HG03095 (cell line): ENCODE measurements around the gene FBXL16.
"Not testable (repeated sequence)": the region's sequence is repeated elsewhere in the genome, so short reads cannot be mapped to it uniquely, and the experiment has no call there.

Experiments
- ATAC-seq: cut with Tn5 transposase; IDR thresholded peaks from one replicate; pipeline ENCODE4 v1.9.1; 2021; ENCODE audit warnings: moderate library complexity; ENCODE audit not compliant: unreplicated experiment

FBXL16 gene

GRCh38 chr16:705431-706188 lies at the start of gene FBXL16:
Gene FBXL16 (minus strand): TSS chr16:705801. CDS start chr16:697405, 8,396 bp downstream.
- ATAC-seq, result no peak

DNA sequence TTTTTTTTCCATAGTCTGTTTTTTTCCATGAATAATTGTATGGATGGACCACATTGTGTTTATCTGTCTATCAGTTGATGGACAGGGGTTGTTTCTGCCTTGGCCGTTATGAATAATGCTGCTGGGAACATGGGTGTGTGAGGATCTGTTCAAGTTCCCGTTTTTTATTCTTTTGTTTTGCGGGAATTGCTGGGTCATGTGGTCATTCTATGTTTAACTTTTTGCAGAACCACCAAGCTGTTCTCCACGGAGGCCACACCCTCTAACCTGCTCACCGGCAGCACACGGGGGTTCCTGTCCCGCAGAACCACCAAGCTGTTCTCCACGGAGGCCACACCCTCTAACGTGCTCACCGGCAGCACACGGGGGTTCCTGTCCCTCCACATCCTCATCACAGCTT lies 49.1 kb upstream of the FBXL16 start:
- ATAC-seq, result no peak

DNA sequence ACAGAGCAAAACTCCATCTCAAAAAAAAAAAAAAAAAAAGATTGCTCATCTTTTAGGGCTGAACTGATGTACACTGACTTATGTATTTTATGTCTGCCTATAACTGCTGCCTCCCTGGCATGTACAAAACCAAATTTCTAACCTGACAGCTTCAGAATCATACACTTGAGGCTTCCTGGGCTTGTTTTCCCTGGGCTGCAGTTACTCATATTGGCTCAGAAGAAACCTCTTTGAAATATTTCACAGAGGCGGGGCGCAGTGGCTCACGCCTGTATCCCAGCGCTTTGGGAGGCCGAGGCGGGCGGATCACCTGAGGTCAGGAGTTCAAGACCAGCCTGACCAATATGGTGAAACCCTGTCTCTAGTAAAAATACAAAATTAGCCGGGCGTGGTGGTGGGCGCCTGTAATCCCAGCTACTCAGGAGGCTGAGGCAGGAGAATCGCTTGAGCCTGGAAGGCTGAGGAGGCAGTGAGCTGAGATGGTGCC lies 48.6 kb upstream of the FBXL16 start:
- ATAC-seq, result not testable (repeated sequence)

- ATAC-seq, result no peak
Measured at GRCh38 chr16:752007-752312, 46.4 kb upstream of the FBXL16 start.

- ATAC-seq, result no peak
Measured at GRCh38 chr16:751152-752006, 45.8 kb upstream of the FBXL16 start.

DNA sequence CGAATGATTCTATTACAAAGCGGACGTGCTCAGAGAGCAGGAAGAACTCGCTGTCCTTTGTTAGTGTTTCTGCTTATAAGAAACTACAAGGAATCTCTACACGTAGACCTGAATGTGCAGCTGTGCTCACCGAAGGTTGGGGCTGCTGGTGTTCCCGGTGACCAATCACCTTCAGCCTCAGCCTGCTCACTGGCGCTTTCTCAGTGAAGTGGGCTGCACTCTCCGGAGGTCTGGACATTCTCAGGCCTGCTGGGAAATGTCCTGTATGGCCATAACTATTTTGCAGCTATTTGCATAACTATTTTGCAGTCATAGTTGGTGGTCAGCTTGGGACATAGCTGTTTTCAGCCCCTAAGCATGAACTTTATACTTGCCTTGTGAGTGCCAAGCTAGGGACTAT lies 44.9 kb upstream of the FBXL16 start:
- no peak for ATAC-seq

DNA sequence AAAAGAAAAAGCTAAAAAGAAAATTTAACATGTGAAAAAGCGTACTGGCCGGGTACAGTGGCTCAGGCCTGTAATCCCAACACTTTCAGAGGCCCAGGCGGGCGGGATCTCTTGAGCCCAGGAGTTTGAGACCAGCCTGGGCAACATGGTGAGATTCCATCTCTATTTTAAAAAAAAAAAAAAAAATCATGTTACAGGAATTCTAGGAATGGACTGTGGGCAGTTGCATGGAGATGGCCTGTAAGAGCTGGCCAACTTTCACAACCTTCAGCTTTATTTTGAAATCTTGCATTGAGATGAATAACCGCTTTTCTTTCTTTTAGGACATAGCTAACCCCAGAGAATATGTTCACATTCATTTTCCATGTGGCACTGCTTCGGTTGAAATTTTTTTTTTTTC lies 43.4 kb upstream of the FBXL16 start:
- no peak for ATAC-seq

GRCh38 chr16:747978-748746 lies 42.6 kb upstream of the FBXL16 start:
- no peak for ATAC-seq

DNA sequence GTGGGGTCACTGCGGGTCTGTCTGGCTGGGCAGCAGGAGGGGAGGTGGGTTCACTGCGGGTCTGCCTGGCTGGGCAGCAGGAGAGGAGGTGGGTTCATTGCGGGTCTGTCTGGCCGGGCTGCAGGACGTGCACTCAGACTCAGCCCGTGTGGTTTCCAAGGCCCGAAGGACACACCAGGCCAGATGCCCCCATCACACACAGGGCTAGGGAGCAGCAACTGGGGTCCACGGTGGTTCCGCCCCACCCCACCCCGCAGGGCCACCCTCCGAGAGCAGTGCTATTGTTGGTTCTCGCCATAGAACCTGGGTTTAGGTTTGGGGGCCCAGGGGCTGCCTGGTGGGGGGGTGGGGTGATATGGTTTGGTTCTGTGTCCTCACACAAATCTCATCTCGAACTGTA lies 41.0 kb upstream of the FBXL16 start:
- ATAC-seq, result no peak

- ATAC-seq, result no peak
Measured at GRCh38 chr16:745739-746138, 40.1 kb upstream of the FBXL16 start.

DNA sequence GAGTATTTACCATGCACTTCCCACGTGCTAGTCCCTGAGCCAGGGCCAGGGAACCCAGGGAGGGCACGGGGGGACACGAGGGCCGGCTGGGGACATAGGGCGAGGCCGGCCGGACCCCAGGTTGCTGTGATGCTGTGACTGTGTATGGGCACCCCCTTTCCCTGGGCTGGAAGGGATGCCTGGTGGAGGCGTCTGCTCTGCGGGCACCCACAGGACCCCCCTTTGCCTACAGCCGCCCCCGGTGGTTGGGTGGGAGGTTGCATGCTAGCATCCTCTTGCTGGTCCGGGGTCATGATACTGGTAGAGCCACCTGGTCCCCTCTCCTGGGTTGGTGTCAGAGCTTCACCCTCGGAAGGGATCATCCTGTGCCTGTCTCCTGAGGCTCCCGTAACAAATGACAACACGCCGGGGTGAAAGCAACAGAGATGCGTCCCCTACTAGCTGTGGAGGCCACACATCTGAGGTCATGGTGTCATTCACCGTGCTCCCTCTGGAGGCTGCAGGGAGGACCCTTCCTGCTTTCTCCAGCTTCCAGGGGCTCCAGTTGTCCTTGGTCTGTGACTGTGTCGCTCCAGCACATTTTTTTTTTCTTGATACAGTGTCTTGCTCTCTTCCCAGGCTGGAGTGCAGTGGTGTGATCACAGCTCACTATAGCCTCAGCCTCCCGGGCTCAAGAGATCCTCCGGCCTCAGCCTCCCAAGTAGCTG lies 38.3 kb upstream of the FBXL16 start:
- ATAC-seq, result no peak

- ATAC-seq, result not testable (repeated sequence)
Measured at GRCh38 chr16:742894-743293, 37.3 kb upstream of the FBXL16 start.

DNA sequence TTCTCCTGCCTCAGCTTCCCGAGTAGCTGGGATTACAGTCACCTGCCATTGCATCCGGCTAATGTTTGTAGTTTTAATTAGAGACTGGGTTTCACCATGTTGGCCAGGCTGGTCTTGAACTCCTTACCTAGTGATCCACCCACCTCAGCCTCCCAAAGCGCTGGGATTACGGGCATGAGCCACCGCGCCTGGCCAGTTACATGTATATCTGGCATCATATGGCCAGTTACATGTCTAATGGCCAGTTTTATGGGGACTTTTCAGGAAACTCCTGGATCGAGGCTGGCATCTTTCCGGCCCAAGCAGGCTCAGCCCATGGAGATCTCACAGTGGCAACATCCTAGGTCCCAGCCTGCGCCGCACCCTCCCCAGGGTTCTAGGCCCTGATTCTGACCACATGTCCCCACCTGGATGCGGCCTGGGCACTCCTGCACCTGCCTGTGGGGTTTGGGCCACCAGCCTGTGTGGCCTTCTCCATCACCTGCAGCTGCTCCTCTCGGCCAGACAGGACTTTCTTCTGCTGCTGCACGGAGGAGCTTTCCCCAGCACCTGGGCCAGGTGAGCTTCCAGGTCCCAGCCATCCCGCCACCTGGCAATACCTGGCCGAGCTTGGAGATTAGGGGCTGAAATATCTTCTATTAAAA lies 36.5 kb upstream of the FBXL16 start:
- no peak for ATAC-seq

DNA sequence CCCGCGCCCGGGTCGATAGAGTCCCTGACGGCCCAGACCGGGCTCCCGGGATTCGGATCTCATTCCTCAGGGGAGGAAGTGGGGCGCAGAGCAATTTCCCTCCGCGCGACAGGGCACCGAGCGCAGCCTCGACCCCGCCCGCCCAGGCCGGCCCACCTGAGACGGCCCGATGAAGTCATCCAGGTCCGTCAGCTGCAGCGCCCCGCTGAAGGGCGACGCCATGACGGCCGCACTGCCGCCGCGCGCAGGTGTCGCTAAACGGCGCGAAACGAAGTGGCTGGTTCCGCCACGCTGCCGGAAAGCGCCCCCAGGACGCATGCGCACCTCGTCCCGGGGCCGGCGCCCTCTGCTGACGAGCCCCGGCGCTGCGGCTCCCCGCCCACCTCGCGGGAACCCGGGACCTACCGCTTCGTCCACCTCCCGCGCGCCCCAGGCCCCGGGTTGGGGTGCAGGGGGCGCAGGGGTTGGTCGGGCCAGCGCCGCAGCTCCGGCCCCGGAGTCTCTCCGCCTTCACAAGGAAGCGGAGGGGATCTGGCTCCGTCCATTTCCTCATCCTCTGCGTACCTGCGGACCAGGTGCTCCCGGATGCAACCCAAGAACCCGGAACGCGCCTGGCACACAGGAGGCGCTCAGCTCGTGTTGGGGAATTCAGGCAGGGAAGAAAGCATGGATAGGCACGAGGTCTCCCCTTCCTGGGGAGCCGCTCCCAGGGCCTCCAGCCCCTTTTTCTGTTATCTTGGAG lies 35.3 kb upstream of the FBXL16 start, which contains the start of gene CIAO3:
TSS of gene CIAO3 (minus strand) at position 234 of the 742 bp plus-strand sequence. CDS start at position 222, 12 bp downstream.
- peak; percentile 49 for ATAC-seq

DNA sequence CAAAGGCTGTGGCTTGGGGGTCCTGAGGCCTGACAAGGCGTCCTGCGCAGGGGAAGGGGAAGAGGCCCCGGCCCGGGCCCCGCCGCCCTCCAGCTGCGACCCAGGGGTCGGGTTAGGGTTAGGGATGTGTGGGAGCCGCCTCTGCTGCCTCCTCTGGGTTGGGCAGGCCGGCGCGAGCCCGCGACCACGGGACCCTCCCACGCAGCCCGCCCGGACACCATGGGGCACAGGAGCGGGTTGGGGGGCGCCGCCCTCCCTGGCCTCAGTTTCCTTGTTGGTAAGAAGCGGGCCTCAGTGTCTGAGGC lies 34.8 kb upstream of the FBXL16 start:
- ATAC-seq, result no peak

GRCh38 chr16:739560-740458 lies 34.2 kb upstream of the FBXL16 start:
- no peak for ATAC-seq

- no peak for ATAC-seq
Measured at GRCh38 chr16:736936-737481, 31.4 kb upstream of the FBXL16 start.

DNA sequence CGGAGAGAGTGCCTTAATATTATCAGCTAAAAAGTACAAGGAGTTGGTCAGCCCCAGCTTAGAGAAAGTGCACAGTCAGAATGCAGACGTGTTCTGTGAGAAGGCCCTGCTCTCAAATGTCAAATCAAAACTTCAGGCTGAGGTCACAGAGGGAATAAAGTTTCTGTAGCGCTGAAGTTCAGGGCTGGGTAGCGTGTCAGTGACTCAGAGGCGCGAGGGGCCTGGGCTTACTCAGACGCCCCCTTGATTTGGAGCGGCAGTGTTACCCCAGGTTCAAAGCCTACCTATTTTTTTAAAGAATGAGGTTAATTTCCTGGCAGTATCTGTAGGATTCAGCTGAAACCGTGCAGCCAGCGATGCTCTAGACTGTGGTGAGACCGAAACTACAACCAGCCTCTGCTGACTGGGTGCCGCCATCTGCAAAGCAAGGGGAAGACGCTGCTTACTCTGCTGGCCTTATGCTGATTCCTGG lies 30.4 kb upstream of the FBXL16 start:
- ATAC-seq, result no peak
